Type B pancreatic cell (in vitro differentiated cells): Measurements from ENCODE around the gene CCPG1. TPM values are rescaled to one million over a fixed set of nuclear protein-coding genes. Genes with fewer than 3 reads are reported as not detected.

Experiments used
- DNase-seq: peaks from one replicate; pipeline ENCODE4 v3.0.0; 2021; ENCODE audit warnings: mixed read lengths; ENCODE audit not compliant: unreplicated experiment; ENCODE audit errors: extremely low spot score
- H3K27ac Mint-ChIP-seq: 2 replicates; pipeline ENCODE4 v1.8.0; 2021; ENCODE audit warnings: mild to moderate bottlenecking, mixed read lengths
- H3K27me3 Mint-ChIP-seq: 2 replicates; pipeline ENCODE4 v1.8.0; 2021; ENCODE audit warnings: mixed read lengths
- H3K36me3 Mint-ChIP-seq: 2 replicates; pipeline ENCODE4 v1.8.0; 2021; ENCODE audit warnings: mixed read lengths
- H3K4me1 Mint-ChIP-seq: one replicate; pipeline ENCODE4 v1.8.0; 2021; ENCODE audit warnings: mixed read lengths; ENCODE audit not compliant: unreplicated experiment
- H3K4me3 Mint-ChIP-seq: 2 replicates; pipeline ENCODE4 v1.8.0; 2021; ENCODE audit warnings: mild to moderate bottlenecking, mixed read lengths
- H3K9me3 Mint-ChIP-seq: 2 replicates; pipeline ENCODE4 v1.8.0; 2021; ENCODE audit warnings: mixed read lengths
- total RNA-seq: library from RNA; stranded (reverse); gene quantifications from 2 replicates; pipeline ENCODE4 v1.2.1, GENCODE V29; 2021; ENCODE audit warnings: low replicate concordance
- TF ChIP-seq, protein P1 (sequence below): fragments of 200-600 bp; sonication (generic); conservative IDR thresholded peaks from 2 replicates; pipeline ENCODE4 v1.5.0; 2021; ENCODE audit warnings: antibody characterized with exemption, mild to moderate bottlenecking

Gene CCPG1
- total RNA-seq, 1 donor from 2014 or later, result 26.5 TPM

DNA sequence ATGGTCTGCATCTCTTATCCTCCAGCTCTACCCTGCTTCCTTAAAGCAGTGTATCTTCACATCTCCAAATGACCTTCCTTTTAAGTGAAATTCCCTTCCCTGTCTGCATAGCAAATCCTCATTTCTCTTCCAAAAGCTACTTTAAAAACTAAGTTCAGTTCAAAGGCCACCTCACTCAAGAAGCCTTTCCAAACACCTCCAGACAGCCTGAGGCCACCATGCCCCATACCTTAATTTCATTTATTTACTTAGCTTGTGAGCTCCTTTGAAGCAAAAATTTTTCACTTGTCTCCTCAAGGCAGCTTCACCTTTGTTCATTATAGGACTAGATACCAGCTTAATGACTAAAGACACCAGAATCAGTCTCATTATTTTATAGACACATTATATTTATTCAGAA lies 49.7 kb downstream of the CCPG1 start:
- TF ChIP-seq, protein P1, sequence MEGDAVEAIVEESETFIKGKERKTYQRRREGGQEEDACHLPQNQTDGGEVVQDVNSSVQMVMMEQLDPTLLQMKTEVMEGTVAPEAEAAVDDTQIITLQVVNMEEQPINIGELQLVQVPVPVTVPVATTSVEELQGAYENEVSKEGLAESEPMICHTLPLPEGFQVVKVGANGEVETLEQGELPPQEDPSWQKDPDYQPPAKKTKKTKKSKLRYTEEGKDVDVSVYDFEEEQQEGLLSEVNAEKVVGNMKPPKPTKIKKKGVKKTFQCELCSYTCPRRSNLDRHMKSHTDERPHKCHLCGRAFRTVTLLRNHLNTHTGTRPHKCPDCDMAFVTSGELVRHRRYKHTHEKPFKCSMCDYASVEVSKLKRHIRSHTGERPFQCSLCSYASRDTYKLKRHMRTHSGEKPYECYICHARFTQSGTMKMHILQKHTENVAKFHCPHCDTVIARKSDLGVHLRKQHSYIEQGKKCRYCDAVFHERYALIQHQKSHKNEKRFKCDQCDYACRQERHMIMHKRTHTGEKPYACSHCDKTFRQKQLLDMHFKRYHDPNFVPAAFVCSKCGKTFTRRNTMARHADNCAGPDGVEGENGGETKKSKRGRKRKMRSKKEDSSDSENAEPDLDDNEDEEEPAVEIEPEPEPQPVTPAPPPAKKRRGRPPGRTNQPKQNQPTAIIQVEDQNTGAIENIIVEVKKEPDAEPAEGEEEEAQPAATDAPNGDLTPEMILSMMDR, result no peak
- no peak overlapping the region for H3K27ac Mint-ChIP-seq

DNA sequence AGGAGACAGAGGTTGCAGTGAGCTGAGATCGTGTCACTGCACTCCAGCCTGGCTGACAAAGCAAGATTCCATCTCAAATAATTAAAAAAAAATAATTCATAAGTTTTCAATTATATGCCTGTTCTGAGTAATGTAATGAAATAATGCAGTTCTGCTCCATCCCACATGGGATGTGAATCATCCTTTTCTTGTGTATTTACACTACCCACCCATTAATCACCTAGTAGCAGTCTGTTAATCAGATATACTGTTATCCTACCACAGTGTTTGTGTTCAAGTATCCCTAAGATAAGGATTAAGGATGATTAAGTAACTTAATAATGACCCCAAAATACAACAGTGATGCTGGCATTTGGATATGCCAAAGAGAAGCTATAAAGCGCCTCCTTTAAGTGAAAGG lies 50.4 kb downstream of the CCPG1 start:
- no peak for DNase-seq
- H3K27me3 Mint-ChIP-seq, result no peaks in the 10 kb centered on the region
- no peak overlapping the region for H3K27ac Mint-ChIP-seq
- TF ChIP-seq, protein P1, result no peak
- H3K4me3 Mint-ChIP-seq, result no peak overlapping the region
- peaks cover 17% of the 10 kb centered on the region for H3K36me3 Mint-ChIP-seq
- H3K4me1 Mint-ChIP-seq, result no peaks in the 10 kb centered on the region
- no peaks in the 10 kb centered on the region for H3K9me3 Mint-ChIP-seq

More for the DNA sequence above, 49.7 kb downstream of the CCPG1 start:
- Mint-ChIP-seq H3K27me3 (no peaks in the 10 kb centered on the region), H3K4me1 (no peaks in the 10 kb centered on the region), H3K36me3 (peaks cover 17% of the 10 kb centered on the region), H3K4me3 (no peak overlapping the region), H3K9me3 (no peaks in the 10 kb centered on the region)
- no peak for DNase-seq

DNA sequence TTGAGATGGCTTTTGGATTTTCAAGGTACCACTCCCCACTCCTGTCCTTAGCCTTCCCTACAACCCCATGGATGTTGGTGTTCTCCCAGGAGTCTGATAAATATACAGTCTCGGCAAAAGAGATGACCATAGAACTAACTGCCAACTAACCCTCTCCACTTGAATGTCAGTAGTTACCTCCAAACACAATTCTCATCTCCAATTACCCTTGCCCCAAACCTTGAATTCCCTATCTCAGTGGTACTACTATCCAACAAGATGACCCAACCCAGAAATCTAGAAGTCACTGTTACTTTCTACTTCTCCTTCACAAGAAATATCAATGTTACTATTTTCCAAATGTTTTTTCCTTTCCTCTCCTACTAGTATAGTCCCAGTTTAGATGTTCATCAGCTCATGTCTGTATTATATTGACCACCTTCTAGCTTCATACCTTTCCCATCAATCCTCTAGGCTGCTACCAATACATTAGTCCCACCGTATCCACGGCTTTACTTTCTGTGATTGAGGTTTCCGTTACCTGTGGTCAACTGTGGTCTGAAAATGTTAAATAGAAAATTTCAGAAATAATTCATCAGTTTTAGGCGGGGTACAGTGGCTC lies 51.1 kb downstream of the CCPG1 start:
- Mint-ChIP-seq H3K9me3 (no peaks in the 10 kb centered on the region), H3K4me3 (no peak overlapping the region), H3K36me3 (peaks cover 17% of the 10 kb centered on the region), H3K4me1 (no peaks in the 10 kb centered on the region), H3K27me3 (no peaks in the 10 kb centered on the region), H3K27ac (no peak overlapping the region)
- TF ChIP-seq, protein P1, result no peak
- DNase-seq, result no peak

DNA sequence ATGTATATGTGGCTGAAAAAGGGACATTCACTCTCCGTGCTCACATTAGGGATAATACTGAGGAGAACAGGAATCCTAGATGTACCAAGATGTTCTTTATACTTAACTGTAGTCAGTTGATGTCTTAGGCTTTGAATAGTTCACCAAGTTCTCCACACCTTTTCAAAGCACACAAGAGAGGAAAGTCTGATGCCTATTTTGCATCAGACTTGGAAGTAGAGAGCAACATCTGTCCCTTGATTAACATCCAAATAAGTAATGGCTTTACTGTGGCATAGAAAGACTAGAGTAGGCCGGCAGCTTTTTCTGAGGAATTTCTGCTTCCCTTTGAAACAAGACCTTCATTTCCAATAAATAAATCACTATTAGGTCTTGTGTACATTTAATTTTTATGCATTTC lies 55.1 kb downstream of the CCPG1 start:
- Mint-ChIP-seq H3K27ac (no peak overlapping the region), H3K36me3 (peaks cover 17% of the 10 kb centered on the region), H3K4me1 (no peaks in the 10 kb centered on the region), H3K27me3 (no peaks in the 10 kb centered on the region), H3K9me3 (peaks cover 5% of the 10 kb centered on the region), H3K4me3 (no peak overlapping the region)
- DNase-seq, result no peak
- TF ChIP-seq, protein P1, result no peak

DNA sequence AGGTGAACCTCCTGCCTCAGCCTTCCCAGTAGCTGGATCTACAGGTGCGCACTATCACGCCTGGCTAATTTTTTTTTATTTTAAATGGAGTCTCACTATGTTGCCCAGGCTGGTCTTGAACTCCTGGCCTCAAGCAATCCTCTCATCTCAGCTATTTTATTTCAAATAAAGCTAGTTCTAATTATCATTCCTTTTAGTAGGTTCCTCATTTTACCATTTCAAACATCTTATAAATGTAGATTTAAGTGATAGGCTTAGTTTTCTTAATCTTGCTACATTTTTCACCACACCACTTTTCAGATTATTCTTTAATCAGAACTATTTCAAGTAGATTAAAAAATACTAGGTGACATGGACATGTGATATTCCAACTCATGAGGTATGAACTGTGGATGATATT lies 58.9 kb downstream of the CCPG1 start:
- H3K27ac Mint-ChIP-seq, result no peak overlapping the region
- H3K4me3 Mint-ChIP-seq, result no peak overlapping the region
- H3K9me3 Mint-ChIP-seq, result peaks cover 5% of the 10 kb centered on the region
- peaks cover 13% of the 10 kb centered on the region for H3K36me3 Mint-ChIP-seq
- no peak for DNase-seq
- no peaks in the 10 kb centered on the region for H3K4me1 Mint-ChIP-seq
- TF ChIP-seq, protein P1, result no peak
- H3K27me3 Mint-ChIP-seq, result no peaks in the 10 kb centered on the region
